Hepatocyte (in vitro differentiated cells): ENCODE results near the gene IMMP2L.

Experiments
- EZH2phosphoT487 ChIP-seq: fragments of 200-600 bp; sonication (generic); IDR thresholded peaks from one replicate; pipeline ENCODE4 v1.6.1; 2018; ENCODE audit warnings: antibody characterized with exemption, mild to moderate bottlenecking, low read depth, moderate library complexity; ENCODE audit not compliant: unreplicated experiment, severe bottlenecking
- TF ChIP-seq, protein P1 (sequence below): fragments of 200-600 bp; sonication (generic); IDR thresholded peaks from 2 replicates; pipeline ENCODE4 v1.5.1; 2016; ENCODE audit warnings: antibody characterized with exemption, mild to moderate bottlenecking; ENCODE audit not compliant: poor library complexity

DNA sequence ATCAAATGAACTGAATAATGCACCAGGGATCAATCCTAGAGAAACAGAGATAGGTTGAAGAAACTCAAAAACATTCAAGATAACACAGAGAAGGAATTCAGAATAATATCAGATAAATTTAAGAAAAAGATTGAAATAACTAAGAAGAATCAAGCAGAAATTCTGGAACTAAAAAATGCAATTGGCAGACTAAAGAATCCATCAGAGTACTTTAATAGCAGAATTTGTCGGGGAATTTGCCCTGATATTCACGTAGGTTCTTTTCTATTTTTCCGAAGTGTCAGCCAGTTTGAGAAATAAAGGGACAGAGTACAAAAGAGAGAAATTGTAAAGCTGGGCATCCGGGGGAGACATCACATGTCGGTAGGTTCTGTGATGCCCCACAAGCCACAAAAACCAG, 9.4 kb upstream of the IMMP2L start:
- TF ChIP-seq, protein P1, sequence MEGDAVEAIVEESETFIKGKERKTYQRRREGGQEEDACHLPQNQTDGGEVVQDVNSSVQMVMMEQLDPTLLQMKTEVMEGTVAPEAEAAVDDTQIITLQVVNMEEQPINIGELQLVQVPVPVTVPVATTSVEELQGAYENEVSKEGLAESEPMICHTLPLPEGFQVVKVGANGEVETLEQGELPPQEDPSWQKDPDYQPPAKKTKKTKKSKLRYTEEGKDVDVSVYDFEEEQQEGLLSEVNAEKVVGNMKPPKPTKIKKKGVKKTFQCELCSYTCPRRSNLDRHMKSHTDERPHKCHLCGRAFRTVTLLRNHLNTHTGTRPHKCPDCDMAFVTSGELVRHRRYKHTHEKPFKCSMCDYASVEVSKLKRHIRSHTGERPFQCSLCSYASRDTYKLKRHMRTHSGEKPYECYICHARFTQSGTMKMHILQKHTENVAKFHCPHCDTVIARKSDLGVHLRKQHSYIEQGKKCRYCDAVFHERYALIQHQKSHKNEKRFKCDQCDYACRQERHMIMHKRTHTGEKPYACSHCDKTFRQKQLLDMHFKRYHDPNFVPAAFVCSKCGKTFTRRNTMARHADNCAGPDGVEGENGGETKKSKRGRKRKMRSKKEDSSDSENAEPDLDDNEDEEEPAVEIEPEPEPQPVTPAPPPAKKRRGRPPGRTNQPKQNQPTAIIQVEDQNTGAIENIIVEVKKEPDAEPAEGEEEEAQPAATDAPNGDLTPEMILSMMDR, result no peak
- TF ChIP-seq EZH2phosphoT487, result no peak
